ENCODE data around the gene TUT1. TPM values are rescaled to one million over a fixed set of nuclear protein-coding genes. Genes with fewer than 3 reads are reported as not detected.

The TUT1 gene
- total and polyA plus RNA-seq, 2 experiments from 2014 or later = 12.8 to 22.2 TPM

GRCh38 chr11:62580959-62581715 lies 10.2 kb downstream of the TUT1 start:
- Mint-ChIP-seq H3K4me3 (no peak overlapping the region), H3K27me3 (ENCODE audit: insufficient read depth, low read depth, poor library complexity) (peaks cover 5% of the 10 kb centered on the region), H3K9me3 (no peaks in the 10 kb centered on the region; the same call in 2 of the 3 replicates), H3K36me3 (ENCODE audit: low read depth) (peaks cover 55% of the 10 kb centered on the region), H3K27ac (no peak overlapping the region), H3K4me1 (no peaks in the 10 kb centered on the region; the same call in 2 of the 3 replicates)
- no peak overlapping the region for H3K4me2 ChIP-seq
- peaks cover 3% of the 10 kb centered on the region for H3K36me3 ChIP-seq (ENCODE audit: insufficient read depth)
- H3K79me2 ChIP-seq (replicated peaks; ENCODE audit: insufficient read depth) = peaks cover 12% of the 10 kb centered on the region; the same call in 1 of the 2 replicates
- H3K27me3 ChIP-seq (ENCODE audit: insufficient read depth) = no peaks in the 10 kb centered on the region
- H2AFZ ChIP-seq = no peak overlapping the region
- peaks cover 5% of the 10 kb centered on the region; the same call in 1 of the 2 replicates for H3F3A ChIP-seq (replicated peaks; ENCODE audit: low read depth)
- ATAC-seq (no peak), DNase-seq (ENCODE audit: low spot score) (no peak)
- no peak overlapping the region for H3K4me3 ChIP-seq
- H3K4me1 ChIP-seq (ENCODE audit: insufficient read depth) = no peaks in the 10 kb centered on the region
- H3K9me2 ChIP-seq (ENCODE audit: insufficient read depth) = no peaks in the 10 kb centered on the region
- TF ChIP-seq, protein P1, sequence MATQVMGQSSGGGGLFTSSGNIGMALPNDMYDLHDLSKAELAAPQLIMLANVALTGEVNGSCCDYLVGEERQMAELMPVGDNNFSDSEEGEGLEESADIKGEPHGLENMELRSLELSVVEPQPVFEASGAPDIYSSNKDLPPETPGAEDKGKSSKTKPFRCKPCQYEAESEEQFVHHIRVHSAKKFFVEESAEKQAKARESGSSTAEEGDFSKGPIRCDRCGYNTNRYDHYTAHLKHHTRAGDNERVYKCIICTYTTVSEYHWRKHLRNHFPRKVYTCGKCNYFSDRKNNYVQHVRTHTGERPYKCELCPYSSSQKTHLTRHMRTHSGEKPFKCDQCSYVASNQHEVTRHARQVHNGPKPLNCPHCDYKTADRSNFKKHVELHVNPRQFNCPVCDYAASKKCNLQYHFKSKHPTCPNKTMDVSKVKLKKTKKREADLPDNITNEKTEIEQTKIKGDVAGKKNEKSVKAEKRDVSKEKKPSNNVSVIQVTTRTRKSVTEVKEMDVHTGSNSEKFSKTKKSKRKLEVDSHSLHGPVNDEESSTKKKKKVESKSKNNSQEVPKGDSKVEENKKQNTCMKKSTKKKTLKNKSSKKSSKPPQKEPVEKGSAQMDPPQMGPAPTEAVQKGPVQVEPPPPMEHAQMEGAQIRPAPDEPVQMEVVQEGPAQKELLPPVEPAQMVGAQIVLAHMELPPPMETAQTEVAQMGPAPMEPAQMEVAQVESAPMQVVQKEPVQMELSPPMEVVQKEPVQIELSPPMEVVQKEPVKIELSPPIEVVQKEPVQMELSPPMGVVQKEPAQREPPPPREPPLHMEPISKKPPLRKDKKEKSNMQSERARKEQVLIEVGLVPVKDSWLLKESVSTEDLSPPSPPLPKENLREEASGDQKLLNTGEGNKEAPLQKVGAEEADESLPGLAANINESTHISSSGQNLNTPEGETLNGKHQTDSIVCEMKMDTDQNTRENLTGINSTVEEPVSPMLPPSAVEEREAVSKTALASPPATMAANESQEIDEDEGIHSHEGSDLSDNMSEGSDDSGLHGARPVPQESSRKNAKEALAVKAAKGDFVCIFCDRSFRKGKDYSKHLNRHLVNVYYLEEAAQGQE (IDR thresholded peaks at IDR 0.05; ENCODE audit: unreplicated experiment) = no peak
- TF ChIP-seq CTCF (conservative IDR thresholded peaks at IDR 0.05; ENCODE audit: low read depth in 2 of 2) (no peak), JUNB (IDR thresholded peaks at IDR 0.05; ENCODE audit: unreplicated experiment) (no peak), ZNF331 (CRISPR knock-in tag; IDR thresholded peaks at IDR 0.05; ENCODE audit: low read depth) (no peak), POLR2AphosphoS5 (IDR thresholded peaks at IDR 0.05; ENCODE audit: low read depth) (no peak), ZNF114 (CRISPR knock-in tag; IDR thresholded peaks at IDR 0.05) (no peak), EZH2 (IDR thresholded peaks at IDR 0.05; ENCODE audit: low read depth, unreplicated experiment) (no peak), EZH2phosphoT487 (IDR thresholded peaks at IDR 0.05; ENCODE audit: unreplicated experiment) (no peak), STAT1 (IDR thresholded peaks at IDR 0.05; ENCODE audit: unreplicated experiment) (no peak)
- TF ChIP-seq, protein P2, sequence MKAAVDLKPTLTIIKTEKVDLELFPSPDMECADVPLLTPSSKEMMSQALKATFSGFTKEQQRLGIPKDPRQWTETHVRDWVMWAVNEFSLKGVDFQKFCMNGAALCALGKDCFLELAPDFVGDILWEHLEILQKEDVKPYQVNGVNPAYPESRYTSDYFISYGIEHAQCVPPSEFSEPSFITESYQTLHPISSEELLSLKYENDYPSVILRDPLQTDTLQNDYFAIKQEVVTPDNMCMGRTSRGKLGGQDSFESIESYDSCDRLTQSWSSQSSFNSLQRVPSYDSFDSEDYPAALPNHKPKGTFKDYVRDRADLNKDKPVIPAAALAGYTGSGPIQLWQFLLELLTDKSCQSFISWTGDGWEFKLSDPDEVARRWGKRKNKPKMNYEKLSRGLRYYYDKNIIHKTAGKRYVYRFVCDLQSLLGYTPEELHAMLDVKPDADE (IDR thresholded peaks at IDR 0.05) = no peak
- no peaks in the 10 kb centered on the region; the same call in none of the 2 replicates for H4K20me1 ChIP-seq (replicated peaks; ENCODE audit: insufficient read depth)
- no peak overlapping the region for H3K27ac ChIP-seq (ENCODE audit: low read depth)

Measured in GM23338 (cell line).